K562 (cell line): ENCODE results near the gene PPA2. TPM values are rescaled to one million over a fixed set of nuclear protein-coding genes. Genes with fewer than 3 reads are reported as not detected.

Experiments
- ARNT ChIP-seq, 2 experiments: fragments of 450-650 bp; IDR thresholded peaks; 2 replicates each; pipeline ENCODE4 v1.6.1; 2016; ENCODE audit warnings: mild to moderate bottlenecking in 1 of 2
- BCL6 ChIP-seq: fragments of 250-450 bp; sonication (Bioruptor Pico); IDR thresholded peaks from 2 replicates; pipeline ENCODE4 v1.4.0; 2020
- CXXC5 ChIP-seq: fragments of 250-450 bp; sonication (Bioruptor Pico); IDR thresholded peaks from 2 replicates; pipeline ENCODE4 v1.8.0; 2022; ENCODE audit warnings: inconsistent platforms, mild to moderate bottlenecking, moderate library complexity
- NFATC3 ChIP-seq: fragments of 450-650 bp; IDR thresholded peaks from 2 replicates; pipeline ENCODE4 v1.6.1; 2017; ENCODE audit warnings: mild to moderate bottlenecking
- RBM22 ChIP-seq: fragments of 200-400 bp; formaldehyde crosslinking; IDR thresholded peaks from 2 replicates; pipeline ENCODE4 v1.6.1; 2018; ENCODE audit warnings: low read length, low read depth; ENCODE audit not compliant: poor library complexity, severe bottlenecking
- RBM34 ChIP-seq: fragments of 200-400 bp; formaldehyde crosslinking; IDR thresholded peaks from 2 replicates; pipeline ENCODE4 v1.6.1; 2018; ENCODE audit warnings: low read length, borderline replicate concordance; ENCODE audit not compliant: insufficient read depth
- RCOR1 ChIP-seq, 2 experiments: IDR thresholded peaks; 2 replicates each; pipeline ENCODE4 v1.6.1; 2012; ENCODE audit warnings: low read depth in 2 of 2, low read length in 2 of 2, borderline replicate concordance in 1 of 2, improper control_type of control experiment in 1 of 2
- SMARCB1 ChIP-seq: IDR thresholded peaks from 2 replicates; pipeline ENCODE4 v1.6.1; 2011; ENCODE audit warnings: improper control_type of control experiment, low read depth; ENCODE audit not compliant: insufficient read length
- TAF1 ChIP-seq: IDR thresholded peaks from 2 replicates; pipeline ENCODE4 v1.6.1; 2011; ENCODE audit warnings: mild to moderate bottlenecking, low read length, moderate library complexity; ENCODE audit not compliant: insufficient read depth, control insufficient read depth, severe bottlenecking; ENCODE audit errors: extremely low read depth
- TCF7L2 ChIP-seq: fragments of 150-350 bp; IDR thresholded peaks from 2 replicates; pipeline ENCODE4 v1.6.1; 2016; ENCODE audit warnings: low read depth, mild to moderate bottlenecking, low read length, moderate library complexity
- ZNF551 ChIP-seq: fragments of 250-450 bp; sonication (Bioruptor Pico); IDR thresholded peaks from 2 replicates; pipeline ENCODE4 v1.5.0; 2021; ENCODE audit warnings: mild to moderate bottlenecking, moderate library complexity
- polyA plus RNA-seq, 8 experiments: library from polyadenylated mRNA; depleted of rRNA in 4 of 8; stranded (reverse) in 5 of 8; unstranded in 3 of 8; fragments of >200 nt; fragmentation: Nextera tagmentation in 2 of 8; fragmentation: Illumina TruSeq in 1 of 8; extraction: Ambion mirVana in 2 of 8; extraction: Trizol in 1 of 8; gene quantifications; 2 replicates each; pipeline versions ENCODE4 v1.2.1 to v1.2.3, GENCODE V29; 2011 to 2014; ENCODE audit warnings: inconsistent platforms in 1 of 8, missing spikeins in 1 of 8
- total RNA-seq, 7 experiments: library from RNA; depleted of rRNA in 6 of 7; stranded (reverse); fragments of >200 nt in 6 of 7; fragmentation: Illumina TruSeq in 2 of 7; extraction: Trizol in 2 of 7; gene quantifications; 2 replicates each; pipeline versions ENCODE4 v1.2.1 to v1.2.3, GENCODE V29; 2011 to 2021; ENCODE audit warnings: low replicate concordance in 1 of 7
- TF ChIP-seq, protein P1 (sequence below): sonication (generic); formaldehyde crosslinking; IDR thresholded peaks from 2 replicates; pipeline ENCODE4 v1.8.1; 2022; ENCODE audit warnings: missing genetic modification reagents
- TF ChIP-seq, protein P2 (sequence below), 2 experiments: IDR thresholded peaks; 2 replicates each; pipeline ENCODE4 v1.6.1; 2012; ENCODE audit warnings: improper control_type of control experiment in 2 of 2, low read depth in 2 of 2, low read length in 2 of 2, borderline replicate concordance in 1 of 2
- TF ChIP-seq, protein P3 (sequence below), 2 experiments: fragments of 450-650 bp in 1 of 2; sonication (generic) in 1 of 2; formaldehyde crosslinking in 1 of 2; IDR thresholded peaks; 2 replicates each; pipeline versions ENCODE4 v1.7.1 to v1.9.0; 2016 to 2022; ENCODE audit warnings: inconsistent platforms in 1 of 2, mild to moderate bottlenecking in 1 of 2, missing genetic modification reagents in 1 of 2

The PPA2 gene
- total and polyA plus RNA-seq, 9 of the 15 experiments (the other 6 are each of a cell fraction or from before 2014, with no cell fraction given), result 48.3 to 190 (median 109) TPM

DNA sequence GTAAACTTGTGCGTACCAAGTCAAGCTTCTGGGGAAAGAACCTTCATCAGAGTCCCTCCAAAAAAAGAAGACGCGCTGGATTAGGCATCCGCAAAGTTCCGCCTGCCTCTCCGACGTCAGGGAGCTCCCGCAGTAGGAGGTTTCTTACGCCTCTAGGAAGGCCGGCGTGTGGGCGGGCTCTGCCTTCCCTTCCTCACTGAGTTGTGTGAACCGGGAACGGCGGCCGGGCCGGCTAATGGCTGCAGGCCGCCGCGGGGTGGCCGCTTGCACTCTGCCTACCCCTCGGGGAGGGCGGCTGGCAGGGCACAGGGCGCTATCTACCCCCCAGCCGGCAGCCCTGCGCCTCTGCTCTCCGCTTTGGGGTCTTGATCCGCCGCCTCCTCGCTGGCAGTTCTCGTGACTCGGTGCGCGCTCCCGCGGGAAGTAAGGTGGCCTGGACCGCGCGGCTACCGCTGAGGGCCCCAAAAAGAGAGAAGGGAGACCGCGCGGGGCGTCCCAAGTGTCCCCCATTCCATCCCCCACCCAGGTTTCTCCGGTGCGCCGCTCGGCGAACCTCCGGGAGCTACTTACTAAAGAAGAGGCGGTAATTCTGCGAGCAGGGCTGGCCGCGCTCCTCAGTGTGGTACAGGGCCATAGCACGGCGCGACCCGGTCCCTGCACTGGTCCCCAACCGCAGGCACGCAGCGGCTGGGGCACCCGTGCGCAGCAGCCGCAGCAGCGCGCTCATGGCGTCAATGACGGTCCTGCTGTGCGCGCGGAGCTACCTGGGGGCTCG is at the start of gene PPA2 (continued):
- TF ChIP-seq RBM34, result no peak
- TF ChIP-seq ARNT (IDR thresholded peaks at IDR 0.05), result no peak
- no peak for TF ChIP-seq ZNF551 (CRISPR knock-in tag)
- TF ChIP-seq, protein P1, sequence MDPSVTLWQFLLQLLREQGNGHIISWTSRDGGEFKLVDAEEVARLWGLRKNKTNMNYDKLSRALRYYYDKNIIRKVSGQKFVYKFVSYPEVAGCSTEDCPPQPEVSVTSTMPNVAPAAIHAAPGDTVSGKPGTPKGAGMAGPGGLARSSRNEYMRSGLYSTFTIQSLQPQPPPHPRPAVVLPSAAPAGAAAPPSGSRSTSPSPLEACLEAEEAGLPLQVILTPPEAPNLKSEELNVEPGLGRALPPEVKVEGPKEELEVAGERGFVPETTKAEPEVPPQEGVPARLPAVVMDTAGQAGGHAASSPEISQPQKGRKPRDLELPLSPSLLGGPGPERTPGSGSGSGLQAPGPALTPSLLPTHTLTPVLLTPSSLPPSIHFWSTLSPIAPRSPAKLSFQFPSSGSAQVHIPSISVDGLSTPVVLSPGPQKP, result no peak
- TF ChIP-seq, protein P2, sequence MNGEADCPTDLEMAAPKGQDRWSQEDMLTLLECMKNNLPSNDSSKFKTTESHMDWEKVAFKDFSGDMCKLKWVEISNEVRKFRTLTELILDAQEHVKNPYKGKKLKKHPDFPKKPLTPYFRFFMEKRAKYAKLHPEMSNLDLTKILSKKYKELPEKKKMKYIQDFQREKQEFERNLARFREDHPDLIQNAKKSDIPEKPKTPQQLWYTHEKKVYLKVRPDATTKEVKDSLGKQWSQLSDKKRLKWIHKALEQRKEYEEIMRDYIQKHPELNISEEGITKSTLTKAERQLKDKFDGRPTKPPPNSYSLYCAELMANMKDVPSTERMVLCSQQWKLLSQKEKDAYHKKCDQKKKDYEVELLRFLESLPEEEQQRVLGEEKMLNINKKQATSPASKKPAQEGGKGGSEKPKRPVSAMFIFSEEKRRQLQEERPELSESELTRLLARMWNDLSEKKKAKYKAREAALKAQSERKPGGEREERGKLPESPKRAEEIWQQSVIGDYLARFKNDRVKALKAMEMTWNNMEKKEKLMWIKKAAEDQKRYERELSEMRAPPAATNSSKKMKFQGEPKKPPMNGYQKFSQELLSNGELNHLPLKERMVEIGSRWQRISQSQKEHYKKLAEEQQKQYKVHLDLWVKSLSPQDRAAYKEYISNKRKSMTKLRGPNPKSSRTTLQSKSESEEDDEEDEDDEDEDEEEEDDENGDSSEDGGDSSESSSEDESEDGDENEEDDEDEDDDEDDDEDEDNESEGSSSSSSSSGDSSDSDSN (IDR thresholded peaks at IDR 0.05; ENCODE audit: borderline replicate concordance in 1 of 2, low read depth in 2 of 2, low read length in 2 of 2), result peak in 1 of 2 experiments; percentile 83; a peak in 2 of 4 replicates
- peak; percentile 81 for TF ChIP-seq TAF1
- TF ChIP-seq CXXC5 (CRISPR knock-in tag), result peak; percentile 92
- TF ChIP-seq RBM22, result peak; percentile 66
- no peak; a peak in 1 of 4 replicates for TF ChIP-seq RCOR1 (IDR thresholded peaks at IDR 0.05; ENCODE audit: borderline replicate concordance in 1 of 2, low read depth in 2 of 2, low read length in 2 of 2)
- TF ChIP-seq, protein P3, sequence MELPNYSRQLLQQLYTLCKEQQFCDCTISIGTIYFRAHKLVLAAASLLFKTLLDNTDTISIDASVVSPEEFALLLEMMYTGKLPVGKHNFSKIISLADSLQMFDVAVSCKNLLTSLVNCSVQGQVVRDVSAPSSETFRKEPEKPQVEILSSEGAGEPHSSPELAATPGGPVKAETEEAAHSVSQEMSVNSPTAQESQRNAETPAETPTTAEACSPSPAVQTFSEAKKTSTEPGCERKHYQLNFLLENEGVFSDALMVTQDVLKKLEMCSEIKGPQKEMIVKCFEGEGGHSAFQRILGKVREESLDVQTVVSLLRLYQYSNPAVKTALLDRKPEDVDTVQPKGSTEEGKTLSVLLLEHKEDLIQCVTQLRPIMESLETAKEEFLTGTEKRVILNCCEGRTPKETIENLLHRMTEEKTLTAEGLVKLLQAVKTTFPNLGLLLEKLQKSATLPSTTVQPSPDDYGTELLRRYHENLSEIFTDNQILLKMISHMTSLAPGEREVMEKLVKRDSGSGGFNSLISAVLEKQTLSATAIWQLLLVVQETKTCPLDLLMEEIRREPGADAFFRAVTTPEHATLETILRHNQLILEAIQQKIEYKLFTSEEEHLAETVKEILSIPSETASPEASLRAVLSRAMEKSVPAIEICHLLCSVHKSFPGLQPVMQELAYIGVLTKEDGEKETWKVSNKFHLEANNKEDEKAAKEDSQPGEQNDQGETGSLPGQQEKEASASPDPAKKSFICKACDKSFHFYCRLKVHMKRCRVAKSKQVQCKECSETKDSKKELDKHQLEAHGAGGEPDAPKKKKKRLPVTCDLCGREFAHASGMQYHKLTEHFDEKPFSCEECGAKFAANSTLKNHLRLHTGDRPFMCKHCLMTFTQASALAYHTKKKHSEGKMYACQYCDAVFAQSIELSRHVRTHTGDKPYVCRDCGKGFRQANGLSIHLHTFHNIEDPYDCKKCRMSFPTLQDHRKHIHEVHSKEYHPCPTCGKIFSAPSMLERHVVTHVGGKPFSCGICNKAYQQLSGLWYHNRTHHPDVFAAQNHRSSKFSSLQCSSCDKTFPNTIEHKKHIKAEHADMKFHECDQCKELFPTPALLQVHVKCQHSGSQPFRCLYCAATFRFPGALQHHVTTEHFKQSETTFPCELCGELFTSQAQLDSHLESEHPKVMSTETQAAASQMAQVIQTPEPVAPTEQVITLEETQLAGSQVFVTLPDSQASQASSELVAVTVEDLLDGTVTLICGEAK (IDR thresholded peaks at IDR 0.05), result no peak
- TF ChIP-seq, protein P3 (CRISPR knock-in tag; IDR thresholded peaks at IDR 0.05), result no peak
- no peak for TF ChIP-seq NFATC3
- no peak for TF ChIP-seq TCF7L2
- TF ChIP-seq SMARCB1, result no peak
- no peak for TF ChIP-seq BCL6 (CRISPR knock-in tag)
